ENCODE measurements around the gene TMEM11.

The TMEM11 gene

GRCh38 chr17:21239680-21240368, 25.9 kb upstream of the TMEM11 start:
- Histone ChIP-seq H3K36me3 (peaks cover 64% of the 10 kb centered on the region), H3K9me3 (no peaks in the 10 kb centered on the region), H3K27me3 (no peaks in the 10 kb centered on the region), H3K4me3 (ENCODE audit: low read depth in 1 of 2, low read length in 1 of 2) (no peak overlapping the region), H3K27ac (no peak overlapping the region), H3K4me1 (ENCODE audit: control insufficient read depth in 1 of 2, insufficient read depth in 1 of 2, low read depth in 1 of 2, low read length in 1 of 2) (no peaks in the 10 kb centered on the region)
- TF ChIP-seq CTCF (IDR thresholded peaks at IDR 0.05), result no peak

GRCh38 chr17:21235921-21236320, 22.0 kb upstream of the TMEM11 start:
- H3K4me3 ChIP-seq (ENCODE audit: low read depth in 1 of 2, low read length in 1 of 2), result no peak overlapping the region
- H3K9me3 ChIP-seq, result no peaks in the 10 kb centered on the region
- TF ChIP-seq CTCF (IDR thresholded peaks at IDR 0.05), result no peak
- no peak overlapping the region for H3K27ac ChIP-seq
- H3K27me3 ChIP-seq, result no peaks in the 10 kb centered on the region
- no peaks in the 10 kb centered on the region for H3K4me1 ChIP-seq (ENCODE audit: control insufficient read depth in 1 of 2, insufficient read depth in 1 of 2, low read depth in 1 of 2, low read length in 1 of 2)
- H3K36me3 ChIP-seq, result peaks cover 28% of the 10 kb centered on the region

- no peaks in the 10 kb centered on the region for H3K27me3 ChIP-seq
- H3K9me3 ChIP-seq, result no peaks in the 10 kb centered on the region
- no peak overlapping the region for H3K4me3 ChIP-seq (ENCODE audit: low read depth in 1 of 2, low read length in 1 of 2)
- peaks cover 7% of the 10 kb centered on the region for H3K36me3 ChIP-seq
- peaks cover 0 to 3% of the 10 kb centered on the region in 2 experiments for H3K4me1 ChIP-seq (ENCODE audit: control insufficient read depth in 1 of 2, insufficient read depth in 1 of 2, low read depth in 1 of 2, low read length in 1 of 2)
- H3K27ac ChIP-seq, result no peak overlapping the region
- TF ChIP-seq CTCF (IDR thresholded peaks at IDR 0.05), result no peak
These were observed 19.8 kb upstream of the TMEM11 start for GRCh38 chr17:21233581-21234347.

- Histone ChIP-seq H3K27me3 (no peaks in the 10 kb centered on the region), H3K27ac (no peak overlapping the region), H3K9me3 (no peaks in the 10 kb centered on the region), H3K4me1 (ENCODE audit: control insufficient read depth in 1 of 2, insufficient read depth in 1 of 2, low read depth in 1 of 2, low read length in 1 of 2) (peaks cover 0 to 3% of the 10 kb centered on the region in 2 experiments), H3K4me3 (ENCODE audit: low read depth in 1 of 2, low read length in 1 of 2) (no peak overlapping the region), H3K36me3 (no peaks in the 10 kb centered on the region)
- no peak for TF ChIP-seq CTCF (IDR thresholded peaks at IDR 0.05)
These were observed 18.2 kb upstream of the TMEM11 start for GRCh38 chr17:21232033-21232749.

GRCh38 chr17:21231533-21231932, 17.6 kb upstream of the TMEM11 start:
- Histone ChIP-seq H3K27ac (no peak overlapping the region), H3K27me3 (no peaks in the 10 kb centered on the region), H3K36me3 (no peaks in the 10 kb centered on the region), H3K9me3 (no peaks in the 10 kb centered on the region), H3K4me1 (ENCODE audit: control insufficient read depth in 1 of 2, insufficient read depth in 1 of 2, low read depth in 1 of 2, low read length in 1 of 2) (peaks cover under 1 to 3% of the 10 kb centered on the region in 2 experiments), H3K4me3 (ENCODE audit: low read depth in 1 of 2, low read length in 1 of 2) (no peak overlapping the region)
- TF ChIP-seq CTCF (IDR thresholded peaks at IDR 0.05), result no peak
